Eye (tissue), 1 donor: ENCODE data around the gene PON2.
A peak's percentile ranks its signal among the peaks of the same experiment; 100 is the strongest.
"Not testable (repeated sequence)": the region's sequence is repeated elsewhere in the genome, so short reads cannot be mapped to it uniquely, and the experiment has no call there.

ENCODE experiments used
- DNase-seq: peaks from one replicate; pipeline ENCODE4 v3.0.0-alpha.2; 2015

PON2 gene

DNA sequence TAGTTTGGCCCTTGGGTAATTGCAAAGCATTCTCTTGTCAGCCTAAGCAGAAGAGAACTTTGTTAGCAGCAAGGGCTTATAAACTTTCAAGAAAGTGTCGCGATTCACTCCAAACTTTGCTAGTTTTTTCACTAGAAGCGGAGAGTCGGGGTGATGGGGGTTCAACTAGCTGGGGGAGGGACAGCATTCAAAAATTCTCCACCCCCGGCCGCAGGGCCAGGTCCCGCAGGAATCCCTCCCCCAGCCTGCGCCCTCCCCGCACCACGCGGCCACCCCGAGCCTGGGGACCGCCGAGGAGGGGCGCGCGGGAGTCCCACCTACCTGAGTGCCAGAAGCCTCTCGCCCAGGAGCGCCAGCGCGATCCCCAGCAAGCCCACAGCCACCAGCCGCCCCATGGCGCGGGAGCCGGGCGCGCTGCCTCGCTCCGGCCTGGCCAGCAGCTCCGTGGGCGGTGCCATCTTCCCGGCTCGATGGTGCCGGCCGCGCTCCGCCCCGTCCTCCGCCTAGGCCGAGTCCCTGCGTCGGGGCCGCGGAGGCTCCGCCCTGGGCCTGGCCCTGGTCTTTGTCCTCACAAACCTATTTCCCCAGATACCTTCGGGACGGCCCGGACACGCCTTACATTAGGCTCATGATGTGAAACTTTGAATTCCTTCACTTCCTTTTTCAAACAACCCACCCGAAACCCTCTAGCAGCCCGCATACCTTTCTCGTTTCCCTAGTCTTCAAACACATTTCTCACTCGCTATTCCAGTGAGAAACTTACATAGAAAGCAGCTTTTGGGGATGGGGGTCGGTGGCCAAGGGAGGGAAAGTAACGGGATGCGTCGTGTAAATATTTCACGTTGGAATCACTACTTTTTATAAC lies at the start of gene PON2:
Gene PON2 (minus strand): TSS at position 472 of the 865 bp plus-strand sequence. CDS start 77 bp downstream, at position 395.
- DNase-seq, result peak; percentile 91

DNA sequence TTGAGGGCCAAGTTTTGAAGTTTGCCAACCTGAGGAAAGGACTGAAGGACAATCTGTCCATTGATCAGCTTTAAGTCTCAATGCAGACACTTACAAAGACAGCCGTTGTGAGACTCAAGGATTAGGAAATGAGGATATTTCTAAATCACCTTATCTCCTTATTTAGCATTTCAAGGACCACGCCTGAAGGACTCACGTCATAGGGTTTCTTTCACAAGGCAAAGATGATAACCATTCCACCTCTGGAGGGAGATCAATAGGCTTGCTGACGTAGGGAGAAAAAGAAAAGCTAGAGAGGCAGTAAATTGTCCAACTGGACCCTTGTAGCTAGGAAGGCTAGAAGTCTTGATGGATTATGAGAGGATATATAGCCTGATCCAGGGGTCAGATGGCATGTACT lies 47.6 kb upstream of the PON2 start:
- DNase-seq, result no peak

DNA sequence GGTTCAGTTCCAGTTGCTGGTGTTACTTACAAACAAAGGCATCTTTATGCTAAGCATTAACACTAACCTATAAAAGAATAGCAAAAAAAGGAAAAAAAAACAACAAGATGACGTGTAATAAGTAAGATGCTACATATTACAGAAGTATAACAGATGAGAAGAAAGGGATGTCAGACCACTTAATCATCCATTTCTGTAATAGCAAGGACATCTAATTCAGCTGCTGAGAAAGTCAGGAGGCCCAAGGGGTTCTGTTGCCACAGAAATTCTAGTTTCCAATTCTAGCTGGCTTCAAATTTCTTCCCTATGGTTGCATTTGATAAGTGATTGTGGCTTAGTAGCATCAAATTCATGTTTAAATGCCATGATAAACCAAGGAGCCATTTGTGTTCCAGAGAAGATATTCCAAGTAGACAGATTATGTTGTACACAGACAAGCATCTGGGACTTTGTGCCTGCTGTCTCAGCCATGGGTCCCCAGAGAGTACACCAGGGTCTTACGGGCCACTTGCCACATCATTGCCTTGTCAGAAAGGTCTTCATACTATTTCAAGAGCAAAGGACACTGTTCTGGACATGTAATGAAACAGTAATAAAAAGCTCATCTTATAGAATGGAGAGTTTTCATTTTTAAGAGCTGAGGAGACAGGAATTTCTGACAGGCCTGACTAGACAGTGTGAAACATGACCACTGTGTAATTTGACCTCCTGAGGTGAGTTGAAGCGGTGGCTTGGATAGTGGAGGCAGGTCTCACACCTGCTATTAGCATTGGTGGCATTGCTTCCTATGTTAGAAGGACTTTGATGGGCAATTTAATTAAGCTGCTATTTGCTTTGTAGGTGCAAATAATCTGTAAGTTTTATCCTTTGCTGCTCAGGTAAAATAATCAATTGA lies 46.7 kb upstream of the PON2 start:
- peak; percentile 75 for DNase-seq

DNA sequence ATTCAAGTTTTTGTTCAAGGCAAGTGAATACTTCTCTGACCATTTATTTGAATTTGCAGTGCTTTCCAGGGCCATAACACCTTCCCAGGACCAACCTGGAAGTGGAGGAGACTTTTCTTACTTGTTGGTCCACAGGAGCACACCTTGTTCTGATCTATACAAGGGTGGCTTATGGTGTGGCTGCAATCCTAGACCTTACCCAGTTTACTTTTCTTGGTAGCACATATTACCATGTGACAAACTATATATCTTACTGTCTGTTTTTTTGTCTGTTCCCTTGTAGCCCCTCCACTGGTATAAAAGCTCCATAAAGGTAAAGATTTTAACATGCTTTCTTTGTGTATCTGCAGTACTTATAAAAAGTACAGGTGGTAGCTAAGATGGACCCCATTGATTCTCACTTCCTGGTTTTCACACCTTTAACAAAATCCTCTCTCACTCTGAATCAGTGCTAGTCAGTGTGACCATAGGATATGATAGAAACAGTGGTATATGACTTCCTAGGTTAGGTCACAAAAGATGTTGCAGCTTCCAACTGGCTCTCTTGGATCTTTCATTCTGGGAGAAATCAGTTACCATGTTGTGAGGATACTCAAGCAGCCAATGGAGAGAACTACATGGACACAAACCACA lies 45.3 kb upstream of the PON2 start:
- DNase-seq, result no peak

DNA sequence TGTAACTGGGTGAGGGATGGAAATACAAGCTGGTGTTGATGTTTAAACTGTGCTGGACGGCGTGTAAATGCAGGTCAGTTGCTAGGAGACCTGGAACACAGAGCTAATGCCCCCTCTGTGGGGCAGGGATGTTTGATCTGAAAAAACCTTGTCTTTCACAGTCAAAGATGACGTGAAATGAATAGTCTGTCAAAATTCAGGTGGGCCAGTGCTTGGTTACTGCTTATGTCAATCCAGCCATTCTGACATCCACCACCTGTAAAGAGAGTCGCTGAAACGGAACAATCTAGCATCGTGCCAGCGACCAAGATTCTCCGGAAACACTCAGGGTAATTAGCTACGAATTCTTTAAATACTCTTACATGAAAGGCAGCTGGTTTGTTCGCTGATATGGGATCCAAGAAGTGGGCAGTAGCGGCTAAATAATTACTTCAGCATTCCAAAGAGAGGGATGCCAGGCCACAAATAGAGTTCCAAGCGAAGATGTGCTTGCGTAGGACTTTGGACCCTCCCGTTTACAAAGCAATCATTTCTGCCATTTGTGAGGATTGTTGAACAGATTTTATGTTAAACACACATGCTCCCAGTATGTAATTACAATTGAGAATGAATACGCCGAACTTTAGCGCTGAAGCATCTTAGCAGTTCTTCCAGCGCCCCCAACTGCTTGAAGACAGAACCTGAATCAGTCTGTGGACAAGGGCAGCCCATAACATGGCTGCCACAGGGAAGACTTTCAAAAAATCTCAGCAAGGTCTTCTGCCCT lies 43.6 kb upstream of the PON2 start:
- peak; percentile 63 for DNase-seq

DNA sequence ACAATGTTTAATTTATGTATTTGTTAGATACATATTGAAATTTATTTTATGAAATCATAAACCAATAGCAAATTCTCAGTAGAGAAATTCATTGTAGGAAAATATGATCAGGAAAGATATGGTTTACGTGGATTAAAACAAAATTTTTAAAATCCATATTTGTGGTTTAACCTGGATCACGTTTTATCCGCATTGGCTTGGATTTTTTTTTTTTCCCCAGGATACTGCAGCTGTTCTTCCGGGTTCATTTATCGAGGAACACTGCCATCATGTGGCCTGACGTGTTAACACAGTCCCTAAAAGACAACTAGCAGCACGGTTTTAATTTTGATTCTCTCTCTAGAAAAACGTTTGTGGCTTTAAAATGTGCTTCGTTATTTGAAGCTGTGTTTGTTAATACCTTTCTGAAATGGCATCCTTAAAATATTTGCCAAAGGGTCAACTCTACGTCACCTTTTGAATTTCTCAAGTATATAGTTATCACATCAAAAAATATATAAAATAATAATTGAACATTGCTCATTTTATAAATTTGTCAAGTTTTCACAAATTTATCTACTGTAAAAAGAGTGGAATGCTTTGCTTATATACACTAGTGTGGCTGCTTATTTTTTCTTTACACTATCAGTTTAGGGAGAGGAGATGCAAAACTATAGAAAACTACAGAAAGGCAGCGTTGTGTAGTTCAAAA lies 42.2 kb upstream of the PON2 start:
- peak; percentile 93 for DNase-seq

DNA sequence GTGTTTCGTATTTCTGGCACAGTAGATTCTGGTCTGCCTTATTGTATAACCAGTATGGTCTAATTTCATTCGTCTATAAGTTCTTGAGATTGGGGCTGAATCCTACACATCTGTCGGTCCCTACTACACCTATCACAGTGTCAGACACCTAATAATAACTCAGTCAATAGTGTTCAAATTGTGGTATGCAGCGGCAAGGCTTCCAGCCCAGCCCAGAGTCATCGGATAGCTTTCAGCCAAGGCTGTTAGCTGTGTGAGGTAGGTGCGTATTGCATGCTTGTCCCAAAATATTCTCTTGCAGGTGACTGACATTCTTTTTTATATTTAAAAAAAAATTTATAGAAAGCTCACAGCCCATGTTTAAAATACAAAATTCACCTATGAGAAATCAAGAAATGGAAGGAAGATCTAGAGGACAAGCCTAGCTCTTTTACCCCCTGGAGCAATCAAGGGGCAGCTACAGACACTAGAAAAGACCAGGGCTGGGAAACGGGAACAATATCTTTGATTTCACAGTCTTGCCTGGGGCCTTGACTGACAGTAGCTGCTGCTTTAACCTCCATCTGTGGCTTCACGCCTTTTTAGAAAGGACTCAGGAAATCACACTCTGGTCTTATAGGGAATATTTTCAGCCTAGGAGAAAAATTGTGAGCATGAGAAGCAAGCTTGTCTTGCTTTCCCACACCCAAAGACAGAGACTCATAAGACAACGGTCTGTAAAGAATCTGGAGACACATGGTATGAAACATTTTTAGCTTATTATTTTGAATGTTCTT lies 41.4 kb upstream of the PON2 start:
- no peak for DNase-seq

DNA sequence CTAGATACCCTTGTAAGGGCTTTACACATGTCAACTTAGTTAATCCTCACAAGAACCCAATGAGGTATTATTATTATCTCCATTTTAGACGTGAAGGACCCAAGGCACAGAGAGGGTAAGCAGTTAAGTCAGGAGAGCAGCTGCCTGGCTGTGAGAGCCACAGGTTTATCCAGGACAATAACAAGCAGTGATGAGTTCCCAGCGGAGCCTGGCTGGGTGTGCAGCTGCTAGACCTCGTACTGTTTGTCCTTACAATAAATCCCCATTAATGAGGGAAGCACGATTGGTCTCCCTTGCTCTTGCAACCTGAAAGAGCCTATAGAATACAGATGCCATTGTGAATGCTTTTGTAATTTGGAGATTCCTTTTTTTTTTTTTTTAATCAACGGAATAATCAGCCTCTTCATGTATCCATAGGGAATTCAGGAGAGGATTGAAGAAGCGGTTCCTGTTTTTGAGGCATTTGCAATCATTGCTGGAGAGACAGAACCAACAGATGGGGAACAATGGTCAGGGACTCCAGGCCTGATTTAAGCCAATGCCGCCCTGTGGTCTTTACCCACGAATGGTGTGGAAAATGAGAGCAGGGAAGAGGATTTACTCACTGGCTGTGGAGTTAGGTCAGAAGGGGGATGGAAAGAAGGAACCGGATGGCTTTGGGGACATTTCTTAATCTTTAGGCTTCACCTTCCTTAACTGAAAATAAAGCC lies 38.6 kb upstream of the PON2 start:
- peak; percentile 86 for DNase-seq

DNA sequence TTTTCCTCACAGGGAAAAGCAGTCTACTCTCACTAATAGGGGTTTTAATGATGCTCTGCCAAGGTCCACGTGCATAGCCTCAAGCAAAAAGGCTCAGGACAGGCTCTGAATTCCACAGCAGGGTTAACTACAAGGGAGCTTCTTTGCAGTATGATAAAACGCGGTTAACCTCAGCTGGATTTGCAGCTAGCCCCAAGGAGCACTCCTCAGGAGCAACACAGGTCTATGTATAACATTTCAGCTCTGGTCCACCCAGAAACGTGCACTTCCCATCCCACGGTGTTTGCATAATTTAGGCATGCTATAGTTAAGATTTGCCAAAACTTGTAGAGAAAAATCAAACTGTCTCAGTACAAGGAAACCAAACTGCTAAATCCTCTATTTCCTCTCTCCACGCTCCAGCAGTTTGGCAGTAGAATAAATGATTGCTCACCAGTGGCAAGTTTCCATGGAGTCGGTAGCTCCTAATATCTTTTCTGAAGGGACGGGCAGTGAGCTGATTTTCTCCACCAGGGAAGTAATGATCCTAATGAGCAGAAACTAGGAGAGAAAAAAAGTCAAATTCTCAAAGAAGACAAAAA lies 37.8 kb upstream of the PON2 start:
- DNase-seq, result no peak

DNA sequence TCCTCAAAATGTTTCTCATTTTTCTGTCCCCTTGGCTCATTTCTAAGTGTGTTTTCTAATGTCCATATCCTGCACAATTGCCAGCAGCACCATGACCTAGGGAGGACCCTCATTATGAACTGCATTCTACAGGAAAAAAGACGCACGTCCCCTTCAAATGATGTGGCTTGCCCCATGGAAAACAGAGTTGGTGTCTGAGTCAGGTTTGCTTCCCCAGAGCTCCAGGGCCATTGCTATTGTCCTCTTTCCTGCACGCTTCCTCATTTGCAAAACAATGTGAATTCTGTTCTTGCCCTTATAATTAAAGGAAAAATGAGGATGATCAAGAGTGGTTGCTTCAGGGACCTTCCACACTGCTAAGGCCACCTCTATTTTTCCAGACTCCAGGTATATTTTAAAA lies 36.2 kb upstream of the PON2 start:
- peak; percentile 33 for DNase-seq

DNA sequence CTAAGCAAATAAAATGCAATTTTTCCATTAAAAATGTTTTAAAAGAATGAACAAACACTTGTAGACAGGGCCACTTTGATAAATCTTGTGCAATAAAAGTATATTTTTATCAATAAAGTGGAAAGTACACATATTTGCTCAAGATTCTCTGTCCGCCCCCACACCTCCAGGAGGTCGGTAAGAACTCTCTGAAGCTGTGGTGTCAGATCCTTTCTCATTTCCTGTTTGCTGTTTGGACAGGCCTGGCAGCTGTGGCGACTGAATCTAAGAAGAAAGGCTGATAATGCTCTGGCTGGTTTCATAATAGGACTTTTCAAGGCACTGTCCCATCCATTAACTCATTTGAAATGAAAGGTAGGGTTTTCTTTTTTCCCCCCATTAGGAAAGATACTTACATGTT lies 35.6 kb upstream of the PON2 start:
- DNase-seq, result peak; percentile 59

DNA sequence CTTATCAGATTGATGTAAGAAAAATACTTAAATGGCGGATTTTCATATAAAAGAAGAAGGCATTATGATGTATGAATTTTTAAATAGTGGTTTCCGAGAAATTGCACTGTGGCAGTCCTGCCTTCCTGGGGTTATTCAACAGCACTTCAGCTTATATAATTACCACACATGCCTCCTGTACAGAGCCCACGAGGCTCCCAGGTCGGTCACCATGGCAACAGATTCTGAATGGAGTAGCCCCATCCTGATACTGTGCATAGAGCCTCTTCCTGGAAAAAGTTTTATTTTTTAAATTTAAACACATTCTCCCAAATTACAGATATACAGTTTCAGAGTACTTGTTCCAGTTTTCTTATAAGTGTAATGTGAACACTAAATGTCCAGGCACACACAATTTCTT lies 35.0 kb upstream of the PON2 start:
- peak; percentile 79 for DNase-seq

DNA sequence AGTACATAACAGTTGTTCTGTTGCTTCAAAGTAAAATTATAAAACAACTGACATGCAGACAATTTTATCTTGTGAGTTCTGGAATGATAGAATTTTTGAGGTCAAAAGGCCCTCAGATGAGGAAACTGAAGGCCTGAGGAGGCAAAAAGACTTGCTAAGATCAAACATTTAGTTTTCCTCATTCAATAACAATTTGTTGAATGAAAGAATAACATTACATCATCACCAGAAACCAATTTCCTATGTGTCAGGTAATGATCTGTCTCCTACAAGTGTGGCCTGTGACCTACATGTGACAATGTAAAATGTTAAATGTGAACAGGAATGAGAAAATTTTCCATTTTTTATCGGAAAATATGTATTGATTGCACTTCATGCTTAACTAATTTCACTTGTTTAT lies 34.4 kb upstream of the PON2 start:
- DNase-seq, result no peak

DNA sequence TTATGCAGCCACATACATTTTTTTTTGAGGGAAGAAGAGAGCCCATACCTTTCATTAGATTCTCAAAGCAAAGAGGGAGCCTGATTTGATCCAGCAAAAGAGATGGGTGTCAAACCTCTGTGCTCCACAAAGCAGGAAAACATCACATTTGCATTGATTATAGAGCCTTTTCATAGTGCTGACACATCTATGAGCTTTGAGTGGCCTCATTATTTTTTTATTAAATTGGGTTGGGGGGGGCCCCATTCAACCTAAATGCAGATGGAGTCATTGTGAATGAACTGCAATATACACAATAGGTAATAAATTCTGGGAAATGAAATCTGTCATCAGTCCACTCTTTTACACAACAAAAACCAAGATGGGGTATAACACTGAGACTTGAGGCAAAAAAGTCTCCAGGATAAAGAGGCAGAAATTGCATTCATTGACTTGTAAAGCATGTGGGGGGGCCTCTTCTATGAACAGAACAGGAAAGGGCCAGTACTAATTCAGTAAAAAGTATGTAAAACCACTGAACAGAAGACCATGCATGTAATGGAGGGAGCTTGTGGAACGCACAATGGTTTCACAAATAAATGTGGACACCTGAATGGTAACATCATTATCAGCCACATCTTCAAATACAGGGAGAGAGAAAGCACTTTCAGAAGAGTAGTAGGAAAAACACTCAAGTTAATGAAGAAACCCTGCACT lies 33.2 kb upstream of the PON2 start:
- DNase-seq, result no peak

DNA sequence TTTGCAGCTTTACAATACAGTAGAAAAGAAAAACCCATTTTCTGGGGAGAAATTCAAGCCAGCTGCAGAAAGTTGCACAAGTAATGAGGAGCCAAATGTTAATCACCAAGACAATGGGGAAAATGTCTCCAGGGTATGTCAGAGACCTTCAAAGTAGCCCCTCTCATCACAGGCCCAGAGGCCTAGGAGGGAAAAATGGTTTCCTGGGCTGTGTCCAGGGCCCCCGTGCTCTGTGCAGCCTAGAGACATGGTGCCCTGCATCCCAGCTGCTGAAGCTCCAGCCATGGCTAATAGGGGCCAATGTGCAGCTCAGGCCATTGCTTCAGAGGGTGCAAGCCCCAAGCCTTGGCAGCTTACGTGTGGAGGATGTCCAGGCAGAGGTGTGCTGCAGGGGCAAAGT lies 25.8 kb upstream of the PON2 start:
- DNase-seq, result not testable (repeated sequence)

DNA sequence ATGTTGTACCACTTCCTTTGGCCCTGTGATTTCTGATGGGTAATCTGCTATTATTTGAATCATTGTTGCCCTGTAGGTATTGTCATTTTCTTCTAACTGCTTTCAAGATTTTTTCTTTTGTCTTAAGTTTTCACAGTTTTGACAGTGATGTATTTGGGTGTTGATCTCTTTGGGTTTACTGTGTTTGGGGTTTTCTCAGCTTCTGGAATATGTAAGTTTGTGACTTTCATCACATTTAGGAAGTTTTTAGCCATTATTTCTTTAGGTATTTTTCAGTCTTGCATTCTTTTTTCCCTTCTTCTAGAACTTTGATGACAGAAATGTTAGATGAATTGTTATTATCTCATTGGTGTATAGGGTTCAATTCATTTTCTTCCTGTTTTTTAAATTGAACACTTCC lies 23.1 kb upstream of the PON2 start:
- DNase-seq, result no peak

DNA sequence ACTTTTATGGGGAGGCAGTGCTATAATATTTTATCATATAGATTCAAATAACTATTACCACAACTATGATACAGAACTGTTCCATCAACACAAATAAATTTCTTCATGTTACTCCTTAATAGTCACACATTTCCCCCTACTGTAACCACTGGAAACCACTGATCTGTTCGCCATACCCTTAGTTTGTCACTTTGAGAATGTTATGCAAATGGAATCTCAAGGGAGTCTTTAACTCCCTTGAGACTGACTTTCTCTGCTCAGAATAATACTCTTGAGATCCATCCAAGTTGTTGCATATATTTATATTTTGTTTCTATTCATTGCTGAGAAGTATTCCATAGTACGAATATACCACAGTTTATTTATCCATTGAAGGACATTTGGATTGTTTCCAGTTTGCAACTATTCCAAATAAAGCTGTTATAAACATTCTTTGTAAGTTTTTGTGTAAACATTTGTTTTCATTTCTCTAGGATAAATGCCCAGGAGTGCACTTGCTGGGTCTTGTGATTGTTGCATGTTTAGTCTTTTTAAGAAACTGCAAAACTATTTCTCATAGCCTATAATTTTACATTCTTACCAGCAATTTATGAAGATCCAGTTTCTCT lies 19.7 kb upstream of the PON2 start:
- DNase-seq, result no peak

DNA sequence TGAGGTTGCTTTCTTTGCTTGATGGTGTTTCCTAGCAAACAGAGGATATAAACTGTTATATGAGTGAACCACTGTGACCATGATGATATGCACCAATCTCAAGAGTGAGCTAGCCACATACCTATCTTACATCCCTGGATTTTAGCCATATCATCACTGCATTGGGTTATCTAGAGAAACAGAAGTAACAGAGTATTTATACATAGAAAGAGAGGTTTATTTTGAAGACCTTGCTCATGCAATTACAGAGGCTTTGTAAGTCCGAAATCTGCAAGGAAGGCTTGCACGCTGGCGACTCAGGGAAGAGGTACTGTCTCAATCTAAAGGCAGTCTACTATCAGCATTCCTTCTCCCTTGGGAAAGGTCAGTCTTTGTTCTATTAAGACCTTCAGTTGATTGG lies 11.8 kb upstream of the PON2 start:
- no peak for DNase-seq

DNA sequence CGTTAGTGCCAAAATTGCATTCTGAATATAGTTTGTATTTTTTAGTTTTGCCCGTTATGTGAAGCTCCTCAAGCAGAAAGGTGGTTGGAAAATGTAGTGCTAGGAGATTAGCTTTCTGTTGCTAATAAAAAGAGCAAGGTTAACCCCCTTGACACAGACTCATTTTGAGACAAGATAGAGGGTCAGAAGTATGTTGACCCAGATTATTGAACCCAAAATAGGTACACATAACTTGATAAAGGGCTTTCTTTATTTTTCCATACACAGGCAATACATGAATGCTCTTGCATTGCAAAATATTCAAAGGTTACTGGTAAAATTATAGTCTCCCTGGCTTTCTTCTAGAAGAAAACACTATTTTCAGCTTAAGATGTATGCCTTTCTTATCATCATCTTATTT lies 10.0 kb upstream of the PON2 start:
- DNase-seq, result no peak
